ENCODE results near the gene ZDHHC13. TPM values are rescaled to one million over a fixed set of nuclear protein-coding genes. Genes with fewer than 3 reads are reported as not detected.

ZDHHC13 gene
- polyA plus RNA-seq, 1 donor (not counting 4 experiments of a cell fraction or from before 2014, with no cell fraction given): 24.1 TPM

GRCh38 chr11:19187833-19188258 lies 70.9 kb downstream of the ZDHHC13 start:
- Histone ChIP-seq H3K9me3 (ENCODE audit: control insufficient read depth, low read depth, low read length) (no peaks in the 10 kb centered on the region), H3K36me3 (ENCODE audit: control insufficient read depth in 2 of 2, extremely low read depth in 1 of 2, insufficient read depth in 2 of 2, low read length in 2 of 2) (no peaks in the 10 kb centered on the region), H3K4me3 (ENCODE audit: control insufficient read depth in 2 of 3, extremely low read depth in 1 of 3, insufficient read depth in 2 of 3, low read depth in 1 of 3, low read length in 3 of 3) (no peak overlapping the region), H4K20me1 (ENCODE audit: control insufficient read depth, extremely low read depth, insufficient read depth, low read length) (no peaks in the 10 kb centered on the region), H3K9ac (ENCODE audit: control insufficient read depth, extremely low read depth, insufficient read depth, low read length) (no peak overlapping the region), H3K4me2 (ENCODE audit: control insufficient read depth, extremely low read depth, insufficient read depth, low read depth, low read length) (no peak overlapping the region), H2AFZ (ENCODE audit: control insufficient read depth, low read length) (no peak overlapping the region), H3K9me1 (ENCODE audit: control insufficient read depth, extremely low read depth, insufficient read depth, low read length) (no peaks in the 10 kb centered on the region), H3K4me1 (ENCODE audit: control insufficient read depth, extremely low read depth, insufficient read depth, low read length) (no peaks in the 10 kb centered on the region), H3K79me2 (ENCODE audit: control insufficient read depth, insufficient read depth, low read length) (no peaks in the 10 kb centered on the region), H3K27ac (ENCODE audit: control insufficient read depth, insufficient read depth, low read length) (no peak overlapping the region), H3K27me3 (ENCODE audit: control insufficient read depth, extremely low read depth, insufficient read depth, low read length) (no peaks in the 10 kb centered on the region)
- no peak for DNase-seq (ENCODE audit: low read depth, low spot score)
- dilution Hi-C loops (cut with MboI; ENCODE audit: extremely low pct_ligation_motif_present, low sequenced_read_pairs): no loop called here
- TF ChIP-seq EZH2 (IDR thresholded peaks at IDR 0.05; ENCODE audit: low read length) (no peak), CTCF (optimal IDR thresholded peaks at IDR 0.05 in 1 of 3, IDR thresholded peaks at IDR 0.05 in 1 of 3, conservative IDR thresholded peaks at IDR 0.05 in 1 of 3; ENCODE audit: extremely low read depth in 1 of 3, insufficient read depth in 2 of 3, low read length in 3 of 3) (no peak)
- no peak for FAIRE-seq

GRCh38 chr11:19191530-19192169 lies 74.7 kb downstream of the ZDHHC13 start:
- dilution Hi-C loops (cut with MboI; ENCODE audit: extremely low pct_ligation_motif_present, low sequenced_read_pairs): no loop called here
- H3K36me3 ChIP-seq (ENCODE audit: control insufficient read depth in 2 of 2, extremely low read depth in 1 of 2, insufficient read depth in 2 of 2, low read length in 2 of 2): no peaks in the 10 kb centered on the region
- TF ChIP-seq CTCF (optimal IDR thresholded peaks at IDR 0.05 in 1 of 3, IDR thresholded peaks at IDR 0.05 in 1 of 3, conservative IDR thresholded peaks at IDR 0.05 in 1 of 3; ENCODE audit: extremely low read depth in 1 of 3, insufficient read depth in 2 of 3, low read length in 3 of 3) (no peak), EZH2 (IDR thresholded peaks at IDR 0.05; ENCODE audit: low read length) (no peak)

More at GRCh38 chr11:19191530-19192169, 74.7 kb downstream of the ZDHHC13 start:
- Histone ChIP-seq H3K4me2 (ENCODE audit: control insufficient read depth, extremely low read depth, insufficient read depth, low read depth, low read length) (no peak overlapping the region), H3K9ac (ENCODE audit: control insufficient read depth, extremely low read depth, insufficient read depth, low read length) (no peak overlapping the region), H4K20me1 (ENCODE audit: control insufficient read depth, extremely low read depth, insufficient read depth, low read length) (no peaks in the 10 kb centered on the region), H3K4me1 (ENCODE audit: control insufficient read depth, extremely low read depth, insufficient read depth, low read length) (no peaks in the 10 kb centered on the region), H3K4me3 (ENCODE audit: control insufficient read depth in 2 of 3, extremely low read depth in 1 of 3, insufficient read depth in 2 of 3, low read depth in 1 of 3, low read length in 3 of 3) (no peak overlapping the region), H3K27ac (ENCODE audit: control insufficient read depth, insufficient read depth, low read length) (no peak overlapping the region), H3K27me3 (ENCODE audit: control insufficient read depth, extremely low read depth, insufficient read depth, low read length) (no peaks in the 10 kb centered on the region), H3K9me3 (ENCODE audit: control insufficient read depth, low read depth, low read length) (no peaks in the 10 kb centered on the region), H2AFZ (ENCODE audit: control insufficient read depth, low read length) (no peak overlapping the region), H3K79me2 (ENCODE audit: control insufficient read depth, insufficient read depth, low read length) (no peaks in the 10 kb centered on the region), H3K9me1 (ENCODE audit: control insufficient read depth, extremely low read depth, insufficient read depth, low read length) (no peaks in the 10 kb centered on the region)
- DNase-seq (ENCODE audit: low read depth, low spot score): no peak
- FAIRE-seq: no peak
